NB4 (cell line): Measurements from ENCODE around the gene ARRDC1.

ENCODE experiments used
- MYC ChIP-seq: IDR thresholded peaks from 2 replicates; pipeline ENCODE4 v1.6.1; 2011; ENCODE audit warnings: low read depth, low read length
- POLR2A ChIP-seq: IDR thresholded peaks from 2 replicates; pipeline ENCODE4 v1.6.1; 2011; ENCODE audit warnings: mild to moderate bottlenecking; ENCODE audit not compliant: insufficient read length; ENCODE audit errors: extremely low read depth
- TF ChIP-seq, protein P1 (sequence below): IDR thresholded peaks from one replicate; pipeline ENCODE4 v1.5.1; 2012; ENCODE audit warnings: low read depth, low read length
- TF ChIP-seq, protein P2 (sequence below): IDR thresholded peaks from 2 replicates; pipeline ENCODE4 v1.6.1; 2011; ENCODE audit warnings: low read depth, low read length

DNA sequence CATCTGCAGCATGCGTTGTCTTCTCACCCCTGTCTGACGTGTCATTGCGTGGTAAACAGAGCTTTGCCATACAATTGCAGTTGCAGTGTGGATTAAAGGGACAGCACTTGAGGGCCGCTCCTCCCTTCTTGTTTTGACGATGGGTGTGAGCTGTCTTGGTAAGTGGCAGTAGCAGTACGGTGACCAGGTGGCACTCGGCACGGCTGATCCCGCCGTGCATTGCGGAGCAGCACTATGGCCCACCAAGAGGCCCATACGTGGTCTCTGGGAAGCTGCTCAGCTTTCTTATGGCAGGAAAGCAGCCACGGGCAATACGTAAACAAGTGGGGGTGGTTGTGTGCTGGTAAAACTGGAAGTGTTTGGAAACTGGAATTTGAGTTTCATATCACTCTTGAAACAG is 38.4 kb downstream of the ARRDC1 start:
- TF ChIP-seq, protein P1, sequence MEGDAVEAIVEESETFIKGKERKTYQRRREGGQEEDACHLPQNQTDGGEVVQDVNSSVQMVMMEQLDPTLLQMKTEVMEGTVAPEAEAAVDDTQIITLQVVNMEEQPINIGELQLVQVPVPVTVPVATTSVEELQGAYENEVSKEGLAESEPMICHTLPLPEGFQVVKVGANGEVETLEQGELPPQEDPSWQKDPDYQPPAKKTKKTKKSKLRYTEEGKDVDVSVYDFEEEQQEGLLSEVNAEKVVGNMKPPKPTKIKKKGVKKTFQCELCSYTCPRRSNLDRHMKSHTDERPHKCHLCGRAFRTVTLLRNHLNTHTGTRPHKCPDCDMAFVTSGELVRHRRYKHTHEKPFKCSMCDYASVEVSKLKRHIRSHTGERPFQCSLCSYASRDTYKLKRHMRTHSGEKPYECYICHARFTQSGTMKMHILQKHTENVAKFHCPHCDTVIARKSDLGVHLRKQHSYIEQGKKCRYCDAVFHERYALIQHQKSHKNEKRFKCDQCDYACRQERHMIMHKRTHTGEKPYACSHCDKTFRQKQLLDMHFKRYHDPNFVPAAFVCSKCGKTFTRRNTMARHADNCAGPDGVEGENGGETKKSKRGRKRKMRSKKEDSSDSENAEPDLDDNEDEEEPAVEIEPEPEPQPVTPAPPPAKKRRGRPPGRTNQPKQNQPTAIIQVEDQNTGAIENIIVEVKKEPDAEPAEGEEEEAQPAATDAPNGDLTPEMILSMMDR, result no peak
- TF ChIP-seq POLR2A, result no peak
- TF ChIP-seq MYC, result no peak
- TF ChIP-seq, protein P2, sequence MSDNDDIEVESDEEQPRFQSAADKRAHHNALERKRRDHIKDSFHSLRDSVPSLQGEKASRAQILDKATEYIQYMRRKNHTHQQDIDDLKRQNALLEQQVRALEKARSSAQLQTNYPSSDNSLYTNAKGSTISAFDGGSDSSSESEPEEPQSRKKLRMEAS, result no peak
